Left ventricle myocardium inferior (tissue), 1 donor: Measurements from ENCODE around the gene CDK11A. TPM values are rescaled to one million over a fixed set of nuclear protein-coding genes. Genes with fewer than 3 reads are reported as not detected.
"Not testable (repeated sequence)": the region's sequence is repeated elsewhere in the genome, so short reads cannot be mapped to it uniquely, and the experiment has no call there.

Source experiments
- DNase-seq: peaks from one replicate; pipeline ENCODE4 v3.0.0-alpha.2; 2020
- H3K27ac ChIP-seq: fragments of 200-600 bp; replicated peaks from 2 replicates; pipeline ENCODE4 v1.8.0; 2021
- H3K27me3 ChIP-seq: fragments of 200-600 bp; 2 replicates; pipeline ENCODE4 v1.8.0; 2021; ENCODE audit warnings: low read depth
- H3K36me3 ChIP-seq: fragments of 200-600 bp; 2 replicates; pipeline ENCODE4 v1.8.0; 2021
- H3K4me1 ChIP-seq: fragments of 200-600 bp; 2 replicates; pipeline ENCODE4 v1.8.0; 2021
- H3K4me3 ChIP-seq: fragments of 200-600 bp; 2 replicates; pipeline ENCODE4 v1.8.0; 2021; ENCODE audit warnings: mild to moderate bottlenecking, moderate library complexity
- H3K9me3 ChIP-seq: fragments of 200-600 bp; replicated peaks from 2 replicates; pipeline ENCODE4 v1.8.0; 2021
- intact Hi-C: fragments of 100-400 bp; cut with micrococcal nuclease; formaldehyde crosslinking; loops from one replicate; pipeline ENCODE4 v1.11.0; 2022
- total RNA-seq: library from RNA; stranded (reverse); fragmentation: NEBNext Ultra II Directional; extraction: Animal tissue kit (Norgen Biotek cat#: 25700); gene quantifications from one replicate; pipeline ENCODE4 v1.2.1, GENCODE V29; 2021
- TF ChIP-seq, protein P1 (sequence below): fragments of 200-600 bp; IDR thresholded peaks from 2 replicates; pipeline ENCODE4 v1.8.0; 2021; ENCODE audit warnings: antibody characterized with exemption, mild to moderate bottlenecking, borderline replicate concordance
- donor health status: DM: no; HTN: yes; CAD: no; lungs with severe emphysema.

The CDK11A gene
- total RNA-seq, 1 donor from 2014 or later, result 21.7 TPM

DNA sequence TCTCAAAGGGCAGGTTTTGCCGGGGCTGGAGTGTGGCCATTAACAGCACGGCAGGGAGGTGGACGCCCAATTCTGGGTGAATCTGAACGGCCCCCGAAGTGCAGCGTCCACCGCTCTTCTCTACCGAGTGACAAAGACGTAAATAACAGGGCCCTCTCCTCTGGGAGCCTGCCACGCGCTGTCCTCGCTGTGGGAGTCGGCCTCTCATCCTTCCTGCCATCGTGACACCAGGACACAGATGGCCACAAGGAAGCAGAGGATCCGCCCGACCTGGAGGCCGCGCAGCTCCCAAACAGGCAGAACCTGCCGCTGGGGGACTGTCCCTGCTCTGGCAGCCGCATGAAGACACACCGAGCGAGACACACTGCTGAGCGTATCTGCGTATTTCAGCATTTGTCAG lies 53.3 kb downstream of the CDK11A start:
- Histone ChIP-seq H3K27ac (no peak overlapping the region), H3K4me3 (no peak overlapping the region), H3K4me1 (peaks cover 5% of the 10 kb centered on the region), H3K36me3 (peaks cover 65% of the 10 kb centered on the region), H3K27me3 (no peaks in the 10 kb centered on the region), H3K9me3 (no peaks in the 10 kb centered on the region)
- TF ChIP-seq, protein P1, sequence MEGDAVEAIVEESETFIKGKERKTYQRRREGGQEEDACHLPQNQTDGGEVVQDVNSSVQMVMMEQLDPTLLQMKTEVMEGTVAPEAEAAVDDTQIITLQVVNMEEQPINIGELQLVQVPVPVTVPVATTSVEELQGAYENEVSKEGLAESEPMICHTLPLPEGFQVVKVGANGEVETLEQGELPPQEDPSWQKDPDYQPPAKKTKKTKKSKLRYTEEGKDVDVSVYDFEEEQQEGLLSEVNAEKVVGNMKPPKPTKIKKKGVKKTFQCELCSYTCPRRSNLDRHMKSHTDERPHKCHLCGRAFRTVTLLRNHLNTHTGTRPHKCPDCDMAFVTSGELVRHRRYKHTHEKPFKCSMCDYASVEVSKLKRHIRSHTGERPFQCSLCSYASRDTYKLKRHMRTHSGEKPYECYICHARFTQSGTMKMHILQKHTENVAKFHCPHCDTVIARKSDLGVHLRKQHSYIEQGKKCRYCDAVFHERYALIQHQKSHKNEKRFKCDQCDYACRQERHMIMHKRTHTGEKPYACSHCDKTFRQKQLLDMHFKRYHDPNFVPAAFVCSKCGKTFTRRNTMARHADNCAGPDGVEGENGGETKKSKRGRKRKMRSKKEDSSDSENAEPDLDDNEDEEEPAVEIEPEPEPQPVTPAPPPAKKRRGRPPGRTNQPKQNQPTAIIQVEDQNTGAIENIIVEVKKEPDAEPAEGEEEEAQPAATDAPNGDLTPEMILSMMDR, result no peak
- no peak for DNase-seq
- intact Hi-C loops, result no loop called here

DNA sequence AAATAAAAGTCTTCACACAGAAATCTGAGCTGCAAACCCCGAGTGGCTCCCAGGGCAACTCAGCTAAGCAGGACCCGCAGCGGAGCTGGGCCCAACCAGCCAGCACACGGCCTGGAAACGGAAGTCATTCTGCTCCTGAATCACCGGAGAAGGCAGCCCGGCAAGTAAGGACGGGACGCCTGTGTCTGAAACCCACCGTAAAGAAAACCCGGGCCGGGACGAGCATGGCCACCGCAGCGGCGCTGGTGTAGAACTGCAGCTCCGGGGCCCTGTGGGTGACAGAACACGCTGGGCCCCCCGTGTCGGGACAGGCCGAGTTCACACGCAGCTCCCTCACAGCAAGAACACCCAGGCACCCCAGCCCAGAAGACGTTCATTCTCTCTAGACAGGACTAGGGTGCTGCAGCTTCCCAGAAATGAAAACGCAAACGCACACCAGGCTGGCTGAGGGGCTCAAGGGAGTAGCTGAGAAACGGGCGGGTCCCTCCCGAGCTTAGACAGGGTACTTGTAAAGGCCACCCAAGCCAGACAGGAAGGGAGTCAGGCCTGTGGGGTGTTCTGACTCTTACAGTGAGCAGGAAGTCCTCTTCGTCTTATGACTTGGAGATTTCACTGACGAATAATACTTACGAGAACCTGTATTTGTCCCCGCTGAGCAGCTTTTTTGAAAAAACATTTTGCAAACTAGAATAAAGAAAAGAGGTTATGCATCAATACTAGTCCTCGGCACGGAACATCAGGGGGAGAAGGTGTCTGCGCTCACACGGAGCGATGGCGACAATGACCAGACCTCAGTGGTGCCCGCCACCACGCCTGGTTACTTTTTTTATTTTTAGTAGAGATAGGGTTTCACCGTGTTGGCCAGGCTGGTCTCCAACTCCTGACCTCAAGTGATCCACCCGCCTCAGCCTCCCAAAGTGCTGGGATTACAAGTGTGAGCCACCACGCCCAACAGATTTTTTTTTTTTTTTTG lies 54.4 kb downstream of the CDK11A start:
- no peaks in the 10 kb centered on the region for H3K9me3 ChIP-seq
- TF ChIP-seq, protein P1, result no peak
- peaks cover 71% of the 10 kb centered on the region for H3K36me3 ChIP-seq
- peaks cover 5% of the 10 kb centered on the region for H3K4me1 ChIP-seq
- no peak for DNase-seq
- H3K27ac ChIP-seq, result peak overlapping the region; percentile 83
- intact Hi-C loops, result no loop called here
- H3K27me3 ChIP-seq, result no peaks in the 10 kb centered on the region
- peak overlapping the region; percentile 38 for H3K4me3 ChIP-seq

DNA sequence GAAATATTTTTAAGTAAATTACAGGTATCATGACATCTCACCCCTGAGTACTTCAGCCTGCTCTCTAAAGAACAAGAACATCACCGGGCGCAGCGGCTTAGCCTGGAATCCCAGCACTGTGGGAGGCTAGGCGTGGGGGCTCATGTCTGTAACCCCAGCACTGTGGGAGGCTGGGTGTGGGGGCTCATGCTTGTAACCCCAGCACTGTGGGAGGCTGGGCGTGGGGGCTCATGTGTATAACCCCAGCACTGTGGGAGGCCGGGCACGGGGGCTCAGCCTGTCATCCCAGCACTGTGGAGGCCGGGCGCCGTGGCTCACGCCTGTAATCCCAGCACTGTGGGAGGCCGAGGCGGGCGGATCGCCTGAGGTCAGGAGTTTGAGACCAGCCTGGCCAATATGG lies 57.6 kb downstream of the CDK11A start:
- peaks cover 5% of the 10 kb centered on the region for H3K4me1 ChIP-seq
- H3K27me3 ChIP-seq, result no peaks in the 10 kb centered on the region
- no peak overlapping the region for H3K4me3 ChIP-seq
- intact Hi-C loops, result no loop called here
- DNase-seq, result no peak
- no peaks in the 10 kb centered on the region for H3K9me3 ChIP-seq
- H3K36me3 ChIP-seq, result peaks cover 53% of the 10 kb centered on the region
- H3K27ac ChIP-seq, result no peak overlapping the region
- TF ChIP-seq, protein P1, result no peak

DNA sequence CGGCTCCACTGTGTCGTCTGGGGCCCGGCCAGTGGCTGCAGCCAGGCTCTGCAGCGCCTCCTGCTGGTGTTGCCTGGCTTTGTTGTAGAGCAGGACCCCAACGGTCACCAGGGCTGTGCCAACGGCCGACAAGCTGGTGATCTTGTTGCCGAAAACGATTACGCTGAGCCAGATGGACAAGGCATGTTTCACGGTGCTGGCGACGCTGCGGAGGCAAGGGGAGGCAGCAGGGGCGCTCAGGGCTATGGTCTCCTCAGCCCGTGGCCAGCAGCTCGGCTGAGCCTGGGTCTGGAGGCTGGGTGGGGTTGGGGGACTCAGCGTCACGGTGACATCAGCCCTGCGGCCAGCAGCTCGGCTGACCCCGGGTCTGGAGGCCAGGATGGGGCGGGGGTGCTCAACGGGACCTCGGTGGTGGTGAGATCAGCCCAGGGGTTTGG lies 58.3 kb downstream of the CDK11A start:
- no peak for DNase-seq
- no peak overlapping the region for H3K27ac ChIP-seq
- H3K9me3 ChIP-seq, result no peaks in the 10 kb centered on the region
- H3K36me3 ChIP-seq, result peaks cover 46% of the 10 kb centered on the region
- intact Hi-C loops, result no loop called here
- peaks cover 5% of the 10 kb centered on the region for H3K4me1 ChIP-seq
- no peak overlapping the region for H3K4me3 ChIP-seq
- no peaks in the 10 kb centered on the region for H3K27me3 ChIP-seq
- TF ChIP-seq, protein P1, result peak; percentile 54

DNA sequence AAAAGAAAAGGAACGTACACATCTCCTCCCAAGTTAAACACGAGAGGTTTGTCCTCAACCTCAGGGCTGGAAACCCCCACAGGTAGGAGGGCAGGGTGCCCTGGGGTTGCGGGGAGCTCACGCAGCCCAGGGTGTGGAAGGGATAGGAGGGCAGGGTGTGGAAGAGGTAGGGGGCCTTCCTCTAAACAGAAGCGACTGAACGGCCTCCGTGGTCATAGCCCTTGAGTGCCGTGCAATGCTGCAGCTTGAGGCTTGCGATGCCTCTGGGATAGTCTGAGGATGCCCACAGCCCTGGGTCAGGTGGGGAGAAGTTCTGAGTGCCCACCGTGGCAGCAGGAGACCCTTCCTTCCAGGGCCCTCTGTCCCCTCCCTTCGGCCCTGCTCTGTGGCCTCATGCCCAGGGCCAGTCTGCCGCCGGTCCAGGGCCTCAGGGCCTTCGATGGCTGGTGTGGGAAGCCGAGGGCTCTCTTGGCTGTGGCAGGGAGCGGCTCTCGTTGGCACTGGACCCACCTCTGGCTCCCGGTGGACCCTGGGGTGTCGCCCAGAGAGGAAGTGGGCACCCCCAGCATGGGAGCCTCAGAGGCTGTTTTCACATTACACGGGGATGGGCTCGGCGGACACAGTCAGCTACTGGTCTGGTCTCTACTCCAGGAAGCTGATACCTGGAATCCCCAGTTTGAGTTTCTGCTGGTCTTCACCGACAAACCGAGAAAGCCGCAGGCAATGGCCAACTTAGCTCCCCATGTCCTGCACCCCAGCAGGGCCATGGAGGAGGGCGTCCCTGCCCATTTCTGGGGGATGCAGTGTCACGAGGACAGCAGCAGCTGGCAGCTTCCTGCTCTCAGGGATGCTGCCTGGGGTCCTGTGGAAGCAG lies 59.0 kb downstream of the CDK11A start:
- peaks cover 5% of the 10 kb centered on the region for H3K4me1 ChIP-seq
- intact Hi-C loops, result no loop called here
- H3K36me3 ChIP-seq, result peaks cover 42% of the 10 kb centered on the region
- no peak overlapping the region for H3K4me3 ChIP-seq
- TF ChIP-seq, protein P1, result no peak
- no peaks in the 10 kb centered on the region for H3K27me3 ChIP-seq
- no peaks in the 10 kb centered on the region for H3K9me3 ChIP-seq
- no peak overlapping the region for H3K27ac ChIP-seq
- no peak for DNase-seq

DNA sequence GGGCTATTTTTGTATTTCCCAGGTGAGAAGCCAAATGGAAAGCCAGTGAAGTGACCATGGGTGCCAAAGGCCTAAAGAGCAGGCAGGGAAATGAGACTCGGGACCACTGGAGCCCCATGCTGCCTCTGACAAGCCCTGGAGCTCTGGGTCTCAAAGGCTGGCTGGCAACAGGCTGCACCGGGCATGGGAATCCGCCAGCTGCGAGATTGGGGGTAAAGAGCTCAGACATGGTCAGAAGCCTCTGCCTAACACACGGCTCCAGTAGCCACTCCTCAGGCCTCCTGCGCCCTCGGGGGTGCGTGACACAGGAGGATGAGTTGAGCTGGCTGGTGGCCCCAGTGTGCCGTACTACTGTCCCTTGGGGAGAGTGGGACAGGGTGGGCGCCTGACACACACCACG lies 59.8 kb downstream of the CDK11A start:
- H3K27ac ChIP-seq, intact Hi-C loops, H3K27me3 ChIP-seq, H3K4me3 ChIP-seq, DNase-seq, H3K9me3 ChIP-seq: not testable (repeated sequence)
- Histone ChIP-seq H3K36me3 (peaks cover 37% of the 10 kb centered on the region), H3K4me1 (peaks cover 11% of the 10 kb centered on the region)

DNA sequence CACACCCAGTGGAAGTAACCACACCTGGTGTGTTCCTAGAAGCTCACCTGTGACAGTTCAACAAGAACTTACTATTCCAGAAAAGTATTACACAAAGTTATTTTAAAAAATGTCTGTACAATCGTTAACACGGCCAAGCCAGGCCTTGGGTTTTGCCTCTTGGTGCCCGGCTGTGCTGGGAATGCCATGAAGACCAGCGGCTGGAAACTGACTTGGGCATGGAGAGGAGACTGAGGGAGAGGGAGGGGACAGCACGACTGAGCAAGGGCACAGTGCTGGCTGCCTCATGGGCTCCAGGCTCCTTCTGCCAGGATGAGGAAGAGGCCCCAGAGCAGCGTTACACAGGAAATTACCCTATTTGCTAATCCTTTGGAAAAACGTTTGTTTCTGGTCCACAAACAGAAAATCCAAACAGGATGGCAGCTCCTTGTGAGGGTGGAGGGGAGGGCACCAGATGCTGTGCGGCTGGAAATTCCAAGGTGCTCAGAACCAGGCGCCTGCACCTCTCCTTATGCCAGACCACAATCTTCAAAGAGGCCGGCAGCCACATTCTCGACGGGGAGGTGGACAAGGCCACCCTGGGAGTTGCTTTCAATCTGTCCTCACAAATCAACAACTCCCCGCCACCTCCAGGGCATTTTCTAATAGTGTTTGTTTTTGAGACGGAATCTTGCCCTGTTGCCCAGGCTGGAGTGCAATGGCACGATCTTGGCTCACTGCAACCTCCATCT lies 61.2 kb downstream of the CDK11A start:
- H3K4me3 ChIP-seq, H3K27ac ChIP-seq, H3K9me3 ChIP-seq, H3K27me3 ChIP-seq, DNase-seq, H3K4me1 ChIP-seq, intact Hi-C loops: not testable (repeated sequence)
- peaks cover 26% of the 10 kb centered on the region for H3K36me3 ChIP-seq
